ENCODE data around the gene OSGIN1. TPM values are rescaled to one million over a fixed set of nuclear protein-coding genes. Genes with fewer than 3 reads are reported as not detected.

The OSGIN1 gene
- total and polyA plus RNA-seq, 2 of the 8 experiments (the other 6 are each of a cell fraction or from before 2014, with no cell fraction given), result 0.58 to 0.76 TPM

DNA sequence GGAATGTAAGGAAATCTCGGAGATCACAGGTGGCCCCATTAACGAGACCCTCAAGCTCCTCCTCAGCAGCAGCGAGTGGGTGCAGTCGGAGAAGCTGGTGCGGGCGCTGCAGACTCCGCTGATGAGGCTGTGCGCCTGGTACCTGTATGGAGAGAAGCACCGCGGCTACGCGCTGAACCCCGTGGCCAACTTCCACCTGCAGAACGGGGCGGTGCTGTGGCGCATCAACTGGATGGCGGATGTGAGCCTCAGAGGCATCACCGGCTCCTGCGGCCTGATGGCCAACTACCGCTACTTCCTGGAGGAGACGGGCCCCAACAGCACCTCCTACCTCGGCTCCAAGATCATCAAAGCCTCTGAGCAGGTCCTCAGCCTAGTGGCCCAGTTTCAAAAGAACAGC is 38.0 kb upstream of the OSGIN1 start:
- ChIA-PET CTCF (ENCODE audit: partially characterized antibody) (interaction anchor here (1.2 to 5.4 kb wide), 3 partner anchors 12 to 38 kb away, joined by 3 to 26 read pairs (median 3); no protein-coding TSS in a partner anchor), POLR2A (ENCODE audit: partially characterized antibody) (no interaction called here)
- Histone ChIP-seq H2BK20ac (ENCODE audit: low read length) (no peak overlapping the region), H3K4me3 (ENCODE audit: extremely low read depth in 1 of 4, insufficient read depth in 2 of 4, low read depth in 3 of 4, low read length in 4 of 4) (no peak overlapping the region), H3K23ac (ENCODE audit: insufficient read length) (no peak overlapping the region), H3K36me3 (ENCODE audit: control insufficient read depth in 2 of 4, insufficient read depth in 4 of 4, low read length in 3 of 4) (peaks cover 17 to 59% (median 39%) of the 10 kb centered on the region in 4 experiments), H3K27me3 (replicated peaks in 1 of 4; ENCODE audit: control insufficient read depth in 3 of 4, extremely low read depth in 1 of 4, insufficient read depth in 3 of 4, low read length in 3 of 4) (no peaks in the 10 kb centered on the region), H3K9ac (replicated peaks in 1 of 4; ENCODE audit: extremely low read depth in 1 of 4, low read depth in 3 of 4, low read length in 3 of 4) (no peak overlapping the region), H3K4me1 (replicated peaks in 1 of 4; ENCODE audit: control insufficient read depth in 3 of 4, insufficient read depth in 4 of 4, low read length in 3 of 4) (no peaks in the 10 kb centered on the region), H3K4ac (replicated peaks; ENCODE audit: insufficient read length, low read depth, low read length) (no peak overlapping the region), H3K9me3 (ENCODE audit: insufficient read depth in 2 of 2, low read depth in 1 of 2, low read length in 1 of 2) (peaks cover 0 to 4% of the 10 kb centered on the region in 2 experiments; a peak in 2 of 4 replicates), H4K8ac (ENCODE audit: extremely low read depth, insufficient read depth, low read length) (no peak overlapping the region), H2AFZ (ENCODE audit: low read length) (no peak overlapping the region), H2BK12ac (ENCODE audit: low read depth, low read length) (no peak overlapping the region), H3K23me2 (ENCODE audit: low read depth, low read length) (peaks cover 2% of the 10 kb centered on the region; the same call in 1 of the 2 replicates), H2BK120ac (replicated peaks; ENCODE audit: low read depth, low read length) (no peak overlapping the region), H3K18ac (ENCODE audit: extremely low read depth, low read length) (no peak overlapping the region), H4K91ac (replicated peaks; ENCODE audit: insufficient read length, low read length) (no peak overlapping the region), H4K20me1 (replicated peaks in 1 of 2; ENCODE audit: control insufficient read depth in 1 of 2, insufficient read depth in 2 of 2, low read length in 2 of 2) (peaks cover 0 to 15% of the 10 kb centered on the region in 2 experiments), H3K79me2 (ENCODE audit: control insufficient read depth in 1 of 2, insufficient read depth in 2 of 2, low read length in 2 of 2) (no peaks in the 10 kb centered on the region), H3K79me1 (ENCODE audit: low read depth, low read length) (no peaks in the 10 kb centered on the region), H4K5ac (ENCODE audit: insufficient read length, low read depth, low read length) (no peak overlapping the region), H2AK5ac (ENCODE audit: low read depth, low read length) (no peak overlapping the region), H2BK15ac (ENCODE audit: low read length) (no peak overlapping the region), H3K14ac (ENCODE audit: insufficient read length) (no peak overlapping the region), H2BK5ac (ENCODE audit: low read depth, low read length) (no peak overlapping the region), H3K56ac (replicated peaks; ENCODE audit: insufficient read length, low read depth, low read length) (no peak overlapping the region), H3K4me2 (ENCODE audit: insufficient read depth in 1 of 2, low read depth in 2 of 2, low read length in 2 of 2) (no peak overlapping the region), H3K27ac (ENCODE audit: low read depth, low read length) (no peak overlapping the region)
- WGBS, 2 experiments (ENCODE audit: extremely low coverage in 1 of 2, insufficient coverage in 1 of 2, insufficient read length in 1 of 2, insufficient replicate concordance in 2 of 2, low coverage in 1 of 2, low lambda C conversion rate in 2 of 2, missing lambda C conversion rate in 1 of 2), result 95% methylated on average over 22 of the region's 22 CpGs; no CpG with 5 or more reads in 1 of the 2 experiments
- DNase-seq (ENCODE audit: low read depth in 1 of 2, low spot score in 2 of 2), result no peak
- no peak for FAIRE-seq
- TF ChIP-seq SIRT6 (IDR thresholded peaks at IDR 0.05; ENCODE audit: low read length) (no peak), SP4 (IDR thresholded peaks at IDR 0.05; ENCODE audit: low read length) (no peak), EGR1 (IDR thresholded peaks at IDR 0.05; ENCODE audit: borderline replicate concordance, low read depth, low read length) (no peak), BCL11A (IDR thresholded peaks at IDR 0.05; ENCODE audit: low read depth in 2 of 2, low read length in 2 of 2) (no peak), RXRA (IDR thresholded peaks at IDR 0.05; ENCODE audit: insufficient read depth, low read depth, low read length) (no peak)

All from H1 (cell line).